ENCODE measurements around the gene BDH1. TPM values are rescaled to one million over a fixed set of nuclear protein-coding genes. Genes with fewer than 3 reads are reported as not detected.

Gene BDH1
- total RNA-seq, 3 donors from 2014 or later: 14.6 to 33.1 (median 16.4) TPM

DNA sequence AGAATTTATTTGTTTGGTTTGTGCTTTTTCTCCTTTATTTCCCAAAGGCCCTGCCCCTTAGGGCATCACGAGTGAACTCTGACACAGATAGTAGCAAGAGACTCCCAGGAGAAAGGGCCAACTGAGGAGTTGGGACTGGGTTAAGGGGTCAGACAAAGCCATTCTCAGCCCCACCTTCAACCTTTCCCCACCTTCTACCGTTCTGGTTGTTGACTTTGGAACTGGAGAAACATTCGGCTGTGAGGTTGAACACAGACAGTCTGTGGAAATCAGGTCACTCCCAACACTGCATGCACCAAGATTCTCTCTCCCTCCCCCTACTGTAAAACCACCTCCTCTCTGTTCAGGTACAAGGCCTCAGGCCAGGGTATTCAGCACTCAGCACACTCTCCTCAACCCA is 3.9 kb upstream of the BDH1 start:
- H3K4me1 ChIP-seq: no peaks in the 10 kb centered on the region
- no peaks in the 10 kb centered on the region for H3K36me3 ChIP-seq
- peaks cover 0 to 4% of the 10 kb centered on the region in 2 donors for H3K27me3 ChIP-seq
- no peak overlapping the region for H3K4me3 ChIP-seq
- H3K27ac ChIP-seq: no peak overlapping the region
- no peaks in the 10 kb centered on the region for H3K9me3 ChIP-seq
- no peak for DNase-seq (ENCODE audit: low spot score in 2 of 2)
- TF ChIP-seq, protein P1, sequence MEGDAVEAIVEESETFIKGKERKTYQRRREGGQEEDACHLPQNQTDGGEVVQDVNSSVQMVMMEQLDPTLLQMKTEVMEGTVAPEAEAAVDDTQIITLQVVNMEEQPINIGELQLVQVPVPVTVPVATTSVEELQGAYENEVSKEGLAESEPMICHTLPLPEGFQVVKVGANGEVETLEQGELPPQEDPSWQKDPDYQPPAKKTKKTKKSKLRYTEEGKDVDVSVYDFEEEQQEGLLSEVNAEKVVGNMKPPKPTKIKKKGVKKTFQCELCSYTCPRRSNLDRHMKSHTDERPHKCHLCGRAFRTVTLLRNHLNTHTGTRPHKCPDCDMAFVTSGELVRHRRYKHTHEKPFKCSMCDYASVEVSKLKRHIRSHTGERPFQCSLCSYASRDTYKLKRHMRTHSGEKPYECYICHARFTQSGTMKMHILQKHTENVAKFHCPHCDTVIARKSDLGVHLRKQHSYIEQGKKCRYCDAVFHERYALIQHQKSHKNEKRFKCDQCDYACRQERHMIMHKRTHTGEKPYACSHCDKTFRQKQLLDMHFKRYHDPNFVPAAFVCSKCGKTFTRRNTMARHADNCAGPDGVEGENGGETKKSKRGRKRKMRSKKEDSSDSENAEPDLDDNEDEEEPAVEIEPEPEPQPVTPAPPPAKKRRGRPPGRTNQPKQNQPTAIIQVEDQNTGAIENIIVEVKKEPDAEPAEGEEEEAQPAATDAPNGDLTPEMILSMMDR (IDR thresholded peaks at IDR 0.05): no peak
- TF ChIP-seq POLR2AphosphoS5 (IDR thresholded peaks at IDR 0.05): no peak
- TF ChIP-seq POLR2A (IDR thresholded peaks at IDR 0.05): no peak
- intact Hi-C loops (cut with DNase I; ENCODE audit: low total_unique reads): no loop called here

DNA sequence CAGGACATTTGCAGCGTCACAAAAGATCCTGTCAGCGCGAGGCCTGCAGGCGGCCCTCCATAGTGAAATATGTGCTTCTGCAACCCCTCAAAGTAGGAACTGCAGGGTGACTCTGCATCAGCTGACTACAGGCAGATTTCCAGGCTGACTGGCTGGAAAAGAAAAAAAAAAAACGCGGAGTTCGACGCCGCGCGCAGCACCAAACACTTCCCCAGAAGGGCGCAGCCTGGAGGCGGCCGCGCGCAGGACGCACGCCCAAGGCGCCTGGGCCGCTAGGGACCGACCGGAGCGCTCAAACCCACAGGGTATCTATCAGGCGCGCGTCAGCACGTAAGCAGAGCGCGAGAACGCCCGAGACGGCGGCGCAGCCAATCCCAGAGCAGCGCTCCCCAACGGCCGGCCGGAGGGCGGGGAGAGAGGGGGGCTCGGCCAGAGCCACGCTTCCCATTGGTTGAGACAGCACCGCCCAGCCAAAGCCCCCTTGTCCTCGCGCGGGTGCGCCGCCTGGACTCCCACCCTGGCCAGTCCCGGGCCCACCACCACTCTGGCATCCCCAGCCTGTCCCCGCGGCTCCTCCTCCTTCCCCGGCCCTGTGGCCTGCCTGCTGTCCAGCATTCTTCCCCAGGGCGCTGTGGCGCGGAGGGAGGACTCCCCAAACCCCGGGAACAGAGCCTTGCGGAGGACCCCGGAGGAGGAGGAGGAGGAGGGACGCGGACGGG is 1.0 kb downstream of the BDH1 start:
- TF ChIP-seq POLR2AphosphoS5 (IDR thresholded peaks at IDR 0.05) (peak; percentile 41 to 73 (median 68)), POLR2A (IDR thresholded peaks at IDR 0.05) (peak; percentile 58)
- TF ChIP-seq, protein P1 (IDR thresholded peaks at IDR 0.05): peak in 2 of 3 donors; percentile 10 to 22
- Histone ChIP-seq H3K9me3 (no peaks in the 10 kb centered on the region), H3K4me1 (no peaks in the 10 kb centered on the region), H3K4me3 (peak overlapping the region; percentile 62 to 87 (median 74)), H3K36me3 (no peaks in the 10 kb centered on the region), H3K27me3 (peaks cover 0 to 4% of the 10 kb centered on the region in 2 donors), H3K27ac (peak overlapping the region; percentile 89 to 95)
- intact Hi-C loops (cut with DNase I; ENCODE audit: low total_unique reads): no loop called here
- peak; percentile 86 to 89 for DNase-seq (ENCODE audit: low spot score in 2 of 2)

DNA sequence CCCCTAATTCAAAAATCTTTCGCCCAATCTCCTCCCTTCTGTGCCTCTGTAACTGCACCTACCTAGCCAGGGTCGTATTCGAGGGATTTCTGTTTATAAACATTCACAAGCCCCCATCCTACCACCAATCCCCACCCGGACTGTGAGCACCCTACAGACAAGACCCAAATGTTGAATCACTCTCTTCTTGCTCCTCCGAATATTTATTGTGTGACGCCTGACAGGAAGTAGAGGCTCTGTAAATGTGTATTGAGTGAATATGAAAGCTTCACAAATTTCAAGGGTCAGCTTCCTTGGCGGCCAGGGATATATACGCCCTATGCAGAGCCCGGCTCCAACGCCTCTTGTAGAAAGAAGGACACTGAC is 1.6 kb downstream of the BDH1 start:
- Histone ChIP-seq H3K36me3 (no peaks in the 10 kb centered on the region), H3K4me3 (peak overlapping the region; percentile 62 to 87 (median 74)), H3K27ac (peak overlapping the region; percentile 89 to 95), H3K4me1 (no peaks in the 10 kb centered on the region), H3K27me3 (peaks cover 0 to 4% of the 10 kb centered on the region in 2 donors), H3K9me3 (no peaks in the 10 kb centered on the region)
- DNase-seq (ENCODE audit: low spot score in 2 of 2): no peak
- intact Hi-C loops (cut with DNase I; ENCODE audit: low total_unique reads): no loop called here
- TF ChIP-seq POLR2AphosphoS5 (IDR thresholded peaks at IDR 0.05): no peak
- TF ChIP-seq, protein P1 (IDR thresholded peaks at IDR 0.05): peak in 1 of 3 donors; percentile 16
- no peak for TF ChIP-seq POLR2A (IDR thresholded peaks at IDR 0.05)

DNA sequence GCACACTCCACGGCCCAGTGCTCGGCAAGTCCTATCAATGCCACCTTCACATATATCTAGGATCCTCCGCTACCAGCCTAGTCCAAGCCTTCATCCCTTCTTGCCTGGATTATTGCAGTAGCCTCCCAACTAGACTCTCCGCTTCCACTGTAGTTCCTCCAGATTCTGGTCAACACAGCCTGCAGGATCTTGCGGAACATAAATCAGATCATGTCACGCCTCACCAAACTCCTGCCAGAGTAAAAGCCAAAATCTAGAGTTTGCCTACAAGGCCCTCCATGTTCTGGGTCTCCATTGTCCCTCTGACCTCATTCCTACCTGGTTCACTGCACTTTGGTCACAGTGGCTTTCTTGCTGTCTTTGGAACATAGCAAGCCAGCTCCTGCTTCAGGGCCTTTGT is 3.6 kb downstream of the BDH1 start:
- no peaks in the 10 kb centered on the region for H3K36me3 ChIP-seq
- H3K4me1 ChIP-seq: no peaks in the 10 kb centered on the region
- H3K9me3 ChIP-seq: no peaks in the 10 kb centered on the region
- no peaks in the 10 kb centered on the region for H3K27me3 ChIP-seq
- H3K4me3 ChIP-seq: no peak overlapping the region
- intact Hi-C loops (cut with DNase I; ENCODE audit: low total_unique reads): no loop called here
- no peak overlapping the region for H3K27ac ChIP-seq
- DNase-seq (ENCODE audit: low spot score in 2 of 2): no peak
- TF ChIP-seq POLR2AphosphoS5 (IDR thresholded peaks at IDR 0.05) (no peak), POLR2A (IDR thresholded peaks at IDR 0.05) (no peak)
- TF ChIP-seq, protein P1 (IDR thresholded peaks at IDR 0.05): no peak

DNA sequence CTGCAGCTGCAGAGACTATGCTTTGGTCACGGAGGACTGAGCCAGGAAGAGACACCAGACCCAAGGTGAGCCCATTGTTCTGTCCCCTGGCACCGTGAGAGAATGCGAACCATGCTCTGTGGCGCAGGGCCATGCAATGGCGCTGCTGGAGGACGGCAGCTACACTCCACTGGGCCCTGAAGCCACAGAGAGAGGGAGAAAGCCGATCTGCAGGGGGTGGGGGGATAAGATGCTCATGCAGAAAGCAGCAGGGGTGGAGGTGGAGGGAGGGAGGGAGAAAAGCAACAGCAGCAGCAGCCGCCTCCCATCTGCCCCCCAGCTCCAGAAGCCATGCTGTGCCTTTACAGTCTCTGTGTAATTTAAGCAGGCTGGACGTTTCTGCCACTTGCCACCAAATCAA is 5.3 kb downstream of the BDH1 start:
- H3K4me3 ChIP-seq: no peak overlapping the region
- no peaks in the 10 kb centered on the region for H3K27me3 ChIP-seq
- no peak for DNase-seq (ENCODE audit: low spot score in 2 of 2)
- no peaks in the 10 kb centered on the region for H3K36me3 ChIP-seq
- TF ChIP-seq POLR2AphosphoS5 (IDR thresholded peaks at IDR 0.05): no peak
- no peaks in the 10 kb centered on the region for H3K9me3 ChIP-seq
- no peak overlapping the region for H3K27ac ChIP-seq
- no peaks in the 10 kb centered on the region for H3K4me1 ChIP-seq
- intact Hi-C loops (cut with DNase I; ENCODE audit: low total_unique reads): no loop called here

Data from breast epithelium (tissue), 4 donors.